TTC549 (cell line): Measurements from ENCODE around the gene AGFG2.

Experiments used
- FAIRE-seq: peaks from 2 replicates; lab custom pipeline; 2012; peaks lifted over from hg19 to GRCh38; lab: Jason Lieb, UNC

Gene AGFG2

GRCh38 chr7:100572949-100573675 lies 34.1 kb downstream of the AGFG2 start:
- no peak for FAIRE-seq

- FAIRE-seq = no peak
These were observed 34.8 kb downstream of the AGFG2 start, which contains the start of gene SAP25 for GRCh38 chr7:100573691-100574361. TSS of gene SAP25 (minus strand) at chr7:100573900. CDS start at chr7:100573742, 158 bp downstream.

GRCh38 chr7:100574362-100575205 lies 35.6 kb downstream of the AGFG2 start:
- no peak for FAIRE-seq

GRCh38 chr7:100575206-100575631 lies 36.2 kb downstream of the AGFG2 start:
- no peak for FAIRE-seq

GRCh38 chr7:100575746-100576383 lies 36.9 kb downstream of the AGFG2 start:
- no peak for FAIRE-seq

- FAIRE-seq = no peak
These were observed 37.5 kb downstream of the AGFG2 start for GRCh38 chr7:100576384-100576993.

- no peak for FAIRE-seq
These were observed 38.1 kb downstream of the AGFG2 start for GRCh38 chr7:100577103-100577502.

- FAIRE-seq = no peak
These were observed 38.5 kb downstream of the AGFG2 start for GRCh38 chr7:100577507-100577906.

GRCh38 chr7:100578246-100579183 lies 39.5 kb downstream of the AGFG2 start:
- FAIRE-seq = no peak

- no peak for FAIRE-seq
These were observed 41.7 kb downstream of the AGFG2 start for GRCh38 chr7:100580466-100581283.

- no peak for FAIRE-seq
These were observed 43.1 kb downstream of the AGFG2 start for GRCh38 chr7:100582041-100582579.

GRCh38 chr7:100582650-100583049 lies 43.6 kb downstream of the AGFG2 start:
- FAIRE-seq = no peak

GRCh38 chr7:100583132-100584053 lies 44.4 kb downstream of the AGFG2 start:
- FAIRE-seq = no peak

- no peak for FAIRE-seq
These were observed 45.2 kb downstream of the AGFG2 start for GRCh38 chr7:100584054-100584682.

- no peak for FAIRE-seq
These were observed 45.9 kb downstream of the AGFG2 start for GRCh38 chr7:100584683-100585510.

- no peak for FAIRE-seq
These were observed 46.7 kb downstream of the AGFG2 start, which contains the start of gene LRCH4 for GRCh38 chr7:100585511-100586265. TSS of gene LRCH4 (minus strand) at chr7:100586129. CDS start at chr7:100586100, 29 bp downstream.
